Measurements from ENCODE around the gene LCN12. TPM values are rescaled to one million over a fixed set of nuclear protein-coding genes. Genes with fewer than 3 reads are reported as not detected.

Gene LCN12
- total RNA-seq, 6 experiments from 2014 or later = 0.14 to 0.31 TPM; not detected in 4

DNA sequence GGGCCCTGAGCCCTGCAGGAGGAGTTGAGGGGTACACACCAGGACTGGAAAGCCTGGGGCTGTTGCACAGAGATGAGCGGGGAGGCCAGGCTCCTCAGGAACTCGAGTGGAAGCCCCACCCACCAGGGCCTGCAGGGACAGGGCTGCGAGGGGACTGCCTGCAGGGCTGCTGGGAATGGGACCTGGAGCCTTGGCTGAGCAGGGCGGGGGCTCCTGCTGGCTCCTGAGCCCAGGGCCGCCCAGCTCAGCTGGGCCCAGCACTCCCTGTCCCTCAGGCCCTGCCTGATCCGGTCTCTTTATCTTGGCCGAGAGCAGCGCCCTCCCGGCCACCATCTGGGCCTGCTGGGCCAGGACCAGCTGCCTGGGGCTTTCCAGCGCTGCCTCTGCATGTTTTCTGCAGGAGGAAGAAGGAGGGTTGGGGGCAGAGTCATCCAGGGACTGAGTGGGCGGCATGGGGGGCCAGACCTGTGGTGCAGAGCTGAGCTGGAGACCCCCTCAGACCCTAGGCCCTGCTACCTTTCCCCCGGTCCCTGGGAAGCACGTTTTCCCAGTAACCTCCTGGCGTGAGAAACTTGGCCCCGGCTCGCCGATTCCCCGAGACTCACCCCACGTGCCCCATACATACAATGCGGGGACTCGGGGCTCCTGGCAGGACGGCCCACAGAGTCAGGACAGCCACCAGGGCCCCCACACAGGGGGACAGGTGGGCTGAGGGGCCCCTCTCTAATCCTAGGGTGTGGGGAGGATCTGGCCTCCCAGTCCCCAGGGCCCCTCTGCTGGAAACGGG lies 9.4 kb downstream of the LCN12 start:
- Mint-ChIP-seq H3K27ac (no peak overlapping the region), H3K4me3 (no peak overlapping the region), H3K9me3 (peaks cover 4% of the 10 kb centered on the region; the same call in 1 of the 2 replicates), H3K36me3 (ENCODE audit: low read depth) (no peaks in the 10 kb centered on the region), H3K27me3 (ENCODE audit: insufficient read depth) (peaks cover 4% of the 10 kb centered on the region), H3K4me1 (ENCODE audit: low read depth) (peaks cover 10% of the 10 kb centered on the region)
- DNase-seq = no peak
- TF ChIP-seq CTCF (IDR thresholded peaks at IDR 0.05) = no peak

DNA sequence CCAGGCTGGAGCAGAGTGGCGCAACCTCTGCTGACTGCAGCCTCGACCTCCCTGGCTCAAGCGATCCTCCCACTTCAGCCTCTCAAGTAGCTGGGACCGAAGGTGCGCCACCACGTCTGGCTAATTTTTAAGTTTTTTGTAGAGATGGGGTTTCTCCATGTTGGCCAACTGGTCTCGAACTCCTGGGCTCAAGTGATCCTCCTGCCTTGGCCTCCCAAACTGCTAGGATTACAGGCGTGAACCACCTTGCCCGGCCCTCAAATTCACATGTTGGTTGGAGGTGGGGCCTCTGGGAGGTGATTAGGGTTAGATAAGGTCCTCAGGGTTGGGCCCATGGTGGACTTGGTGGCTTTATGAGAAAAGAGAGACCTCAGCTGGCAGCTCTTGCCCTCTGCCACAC lies 10.1 kb downstream of the LCN12 start:
- Mint-ChIP-seq H3K27me3 (ENCODE audit: insufficient read depth) (peaks cover 4% of the 10 kb centered on the region), H3K27ac (no peak overlapping the region), H3K9me3 (no peaks in the 10 kb centered on the region), H3K36me3 (ENCODE audit: low read depth) (no peaks in the 10 kb centered on the region), H3K4me3 (no peak overlapping the region), H3K4me1 (ENCODE audit: low read depth) (peaks cover 10% of the 10 kb centered on the region)
- DNase-seq = no peak
- TF ChIP-seq CTCF (IDR thresholded peaks at IDR 0.05) = no peak

- no peaks in the 10 kb centered on the region for H3K36me3 Mint-ChIP-seq (ENCODE audit: low read depth)
- H3K4me1 Mint-ChIP-seq (ENCODE audit: low read depth) = peaks cover 10% of the 10 kb centered on the region
- no peak overlapping the region for H3K27ac Mint-ChIP-seq
- DNase-seq = no peak
- no peaks in the 10 kb centered on the region for H3K9me3 Mint-ChIP-seq
- H3K4me3 Mint-ChIP-seq = no peak overlapping the region
- H3K27me3 Mint-ChIP-seq (ENCODE audit: insufficient read depth) = peaks cover 4% of the 10 kb centered on the region
- TF ChIP-seq CTCF (IDR thresholded peaks at IDR 0.05) = no peak
Measured at GRCh38 chr9:136962701-136963248, 10.7 kb downstream of the LCN12 start.

DNA sequence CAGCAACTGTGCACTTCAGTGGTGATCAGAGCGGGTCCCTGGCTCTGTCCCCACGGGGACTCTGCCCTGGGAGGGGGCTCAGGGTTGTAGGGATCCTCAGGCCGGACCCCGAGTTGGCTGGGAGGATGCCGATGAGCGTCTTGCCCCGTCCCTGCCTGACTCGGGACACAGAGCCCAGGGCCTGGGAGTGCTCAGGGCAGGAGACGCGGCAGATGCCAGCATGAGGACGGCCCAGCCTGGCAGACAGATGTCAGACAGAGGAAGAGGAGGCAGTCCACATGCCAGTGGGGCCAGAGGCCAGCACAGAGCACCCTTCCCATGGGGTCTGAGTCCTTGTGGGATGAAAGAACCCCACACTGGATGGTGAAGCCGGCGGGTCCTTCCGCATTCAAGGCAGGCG lies 11.3 kb downstream of the LCN12 start:
- Mint-ChIP-seq H3K9me3 (no peaks in the 10 kb centered on the region), H3K4me1 (ENCODE audit: low read depth) (peaks cover 10% of the 10 kb centered on the region), H3K27ac (no peak overlapping the region), H3K27me3 (ENCODE audit: insufficient read depth) (peaks cover 4% of the 10 kb centered on the region), H3K4me3 (no peak overlapping the region), H3K36me3 (ENCODE audit: low read depth) (no peaks in the 10 kb centered on the region)
- TF ChIP-seq CTCF (IDR thresholded peaks at IDR 0.05) = no peak
- DNase-seq = no peak

DNA sequence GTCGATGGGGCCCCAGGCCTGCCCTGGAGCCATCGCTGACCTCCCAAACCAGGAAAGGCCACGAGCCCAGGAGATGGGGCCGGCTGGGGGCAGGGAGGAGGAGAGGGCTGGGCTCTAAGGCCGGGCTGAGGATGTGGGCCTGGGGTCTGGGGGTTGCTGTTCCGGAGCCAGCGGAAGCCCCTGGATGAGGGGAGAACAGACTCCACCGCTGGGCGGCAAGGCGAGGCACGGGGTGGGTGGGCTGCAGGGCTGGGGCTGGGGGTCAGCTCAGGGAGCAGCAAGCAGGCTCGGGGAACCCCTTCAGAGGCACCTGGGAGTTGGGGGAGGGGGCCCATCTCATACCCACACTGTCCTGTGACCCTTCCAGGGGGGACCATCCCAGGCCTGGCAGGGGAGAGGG lies 11.7 kb downstream of the LCN12 start:
- H3K4me3 Mint-ChIP-seq = no peak overlapping the region
- peaks cover 4% of the 10 kb centered on the region for H3K27me3 Mint-ChIP-seq (ENCODE audit: insufficient read depth)

More for the DNA sequence above, 11.7 kb downstream of the LCN12 start:
- no peaks in the 10 kb centered on the region for H3K36me3 Mint-ChIP-seq (ENCODE audit: low read depth)
- no peak for TF ChIP-seq CTCF (IDR thresholded peaks at IDR 0.05)
- H3K27ac Mint-ChIP-seq = no peak overlapping the region
- no peak for DNase-seq
- H3K9me3 Mint-ChIP-seq = no peaks in the 10 kb centered on the region
- H3K4me1 Mint-ChIP-seq (ENCODE audit: low read depth) = peaks cover 10% of the 10 kb centered on the region
